Measurements from ENCODE around the gene AGAP3. TPM values are rescaled to one million over a fixed set of nuclear protein-coding genes. Genes with fewer than 3 reads are reported as not detected.

Gene AGAP3
- polyA plus RNA-seq, 1 of the 3 experiments (the other 2 are of a cell fraction): 126 TPM

DNA sequence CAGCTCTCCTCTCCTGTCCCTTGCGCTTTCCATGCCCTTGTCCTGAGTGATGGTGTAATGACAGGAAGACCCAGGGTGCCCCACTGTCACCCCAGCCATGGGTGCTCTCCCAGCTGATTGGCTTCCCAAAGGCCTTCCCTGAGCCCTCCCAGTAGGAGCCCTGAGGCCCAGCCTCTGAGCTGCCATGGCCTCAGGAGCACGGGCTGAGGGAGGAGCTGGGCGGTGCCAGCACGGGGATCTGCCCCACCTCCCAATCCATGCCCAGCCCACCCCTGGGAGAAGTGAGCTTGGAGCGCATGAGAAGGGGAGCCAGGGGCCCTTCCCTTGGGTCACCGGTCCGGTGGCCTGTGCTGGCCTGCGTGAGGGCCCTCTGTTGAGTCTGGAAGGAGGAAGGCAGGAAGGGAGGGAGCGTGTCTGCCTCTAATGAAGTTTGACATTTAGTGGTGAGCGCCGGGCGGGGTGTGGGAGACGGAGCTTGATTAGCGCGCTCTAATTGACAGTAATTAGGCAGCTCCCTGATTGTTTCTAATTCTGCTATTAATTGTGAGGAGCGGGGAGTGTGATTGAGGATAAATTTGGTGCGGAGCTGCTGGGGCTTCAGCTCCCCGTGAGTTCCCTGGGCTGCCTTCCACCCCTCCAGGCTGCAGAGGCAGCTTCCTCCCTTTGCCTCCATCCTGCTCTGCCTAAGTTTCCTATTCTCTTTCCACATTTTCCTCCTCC lies 53.0 kb downstream of the AGAP3 start:
- Histone ChIP-seq H3F3A (replicated peaks; ENCODE audit: insufficient read depth) (peaks cover 2% of the 10 kb centered on the region), H4K20me1 (ENCODE audit: insufficient read depth) (no peaks in the 10 kb centered on the region), H3K27ac (ENCODE audit: low read depth in 2 of 2, low read length in 1 of 2) (no peak overlapping the region), H3K9me2 (no peaks in the 10 kb centered on the region), H3K9ac (no peak overlapping the region), H3K79me2 (ENCODE audit: insufficient read depth) (no peaks in the 10 kb centered on the region), H3K4me3 (ENCODE audit: low read depth in 2 of 2, low read length in 1 of 2) (no peak overlapping the region), H3K4me2 (no peak overlapping the region), H3K27me3 (ENCODE audit: insufficient read depth) (no peaks in the 10 kb centered on the region), H2AFZ (ENCODE audit: low read depth) (no peak overlapping the region), H3K36me3 (replicated peaks in 1 of 2; ENCODE audit: control insufficient read depth in 1 of 2, insufficient read depth in 2 of 2, low read length in 1 of 2) (peaks cover 18 to 93% of the 10 kb centered on the region in 2 experiments), H3K9me3 (no peaks in the 10 kb centered on the region), H3K4me1 (ENCODE audit: control insufficient read depth in 1 of 2, insufficient read depth in 2 of 2, low read depth in 1 of 2, low read length in 1 of 2) (peaks cover 0 to 14% of the 10 kb centered on the region in 2 experiments; a peak in 1 of 4 replicates)
- TF ChIP-seq RCOR1 (IDR thresholded peaks at IDR 0.05; ENCODE audit: low read length) (no peak), POLR2AphosphoS5 (IDR thresholded peaks at IDR 0.05; ENCODE audit: low read depth, low read length) (no peak), REST (IDR thresholded peaks at IDR 0.05; ENCODE audit: low read depth, low read length) (no peak), TCF12 (IDR thresholded peaks at IDR 0.05) (no peak), GATA2 (CRISPR knock-in tag; IDR thresholded peaks at IDR 0.05) (no peak), CHD2 (IDR thresholded peaks at IDR 0.05; ENCODE audit: low read length, partially characterized antibody) (no peak)
- WGBS (ENCODE audit: low lambda C conversion rate): 94% methylated on average over 17 of the region's 18 CpGs
- peak; percentile 53 for DNase-seq
- POLR2A ChIA-PET: no interaction called here
- CTCF ChIA-PET: interaction anchor here (0.7 to 10.0 kb wide), 11 partner anchors 9 to 165 kb away, joined by 3 to 73 read pairs (median 8); partner anchors contain the start of gene GBX1

DNA sequence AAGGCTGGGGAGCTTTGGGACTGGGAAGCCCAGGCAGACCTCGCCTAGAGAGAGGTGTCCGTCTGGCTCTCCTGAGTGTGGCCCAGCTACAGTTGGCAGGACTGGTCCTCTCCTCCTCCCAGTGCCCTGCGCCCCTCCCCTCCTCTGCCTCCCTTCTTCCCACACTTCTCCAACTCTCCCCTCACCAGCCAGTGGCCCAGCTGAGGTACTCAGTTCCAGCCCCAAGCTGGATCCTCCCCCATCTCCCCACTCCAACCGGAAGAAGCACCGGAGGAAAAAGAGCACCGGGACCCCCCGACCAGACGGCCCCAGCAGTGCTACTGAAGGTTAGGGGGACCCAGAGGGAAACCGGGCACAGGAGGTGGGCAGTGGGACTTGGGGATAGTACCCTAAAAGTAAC lies 53.5 kb downstream of the AGAP3 start:
- Histone ChIP-seq H3K79me2 (ENCODE audit: insufficient read depth) (no peaks in the 10 kb centered on the region), H3K9me3 (no peaks in the 10 kb centered on the region), H4K20me1 (ENCODE audit: insufficient read depth) (no peaks in the 10 kb centered on the region), H3K4me3 (ENCODE audit: low read depth in 2 of 2, low read length in 1 of 2) (no peak overlapping the region), H3K9me2 (no peaks in the 10 kb centered on the region), H3K27ac (ENCODE audit: low read depth in 2 of 2, low read length in 1 of 2) (no peak overlapping the region), H3K4me1 (ENCODE audit: control insufficient read depth in 1 of 2, insufficient read depth in 2 of 2, low read depth in 1 of 2, low read length in 1 of 2) (peaks cover 0 to 14% of the 10 kb centered on the region in 2 experiments; a peak in 1 of 4 replicates), H3K36me3 (replicated peaks in 1 of 2; ENCODE audit: control insufficient read depth in 1 of 2, insufficient read depth in 2 of 2, low read length in 1 of 2) (peaks cover 21 to 89% of the 10 kb centered on the region in 2 experiments), H3F3A (replicated peaks; ENCODE audit: insufficient read depth) (peaks cover 6% of the 10 kb centered on the region), H3K9ac (no peak overlapping the region), H3K4me2 (no peak overlapping the region), H3K27me3 (ENCODE audit: insufficient read depth) (no peaks in the 10 kb centered on the region), H2AFZ (ENCODE audit: low read depth) (no peak overlapping the region)
- DNase-seq: no peak
- 95% methylated on average over 9 of the region's 9 CpGs for WGBS (ENCODE audit: low lambda C conversion rate)
- TF ChIP-seq EZH2phosphoT487 (IDR thresholded peaks at IDR 0.05; ENCODE audit: borderline replicate concordance, low read depth) (no peak), RFX5 (IDR thresholded peaks at IDR 0.05; ENCODE audit: low read length) (no peak), RAD21 (IDR thresholded peaks at IDR 0.05; ENCODE audit: low read length) (no peak), POLR2AphosphoS5 (IDR thresholded peaks at IDR 0.05; ENCODE audit: low read depth, low read length) (no peak), JUND (IDR thresholded peaks at IDR 0.05) (no peak), ELF1 (IDR thresholded peaks at IDR 0.05) (no peak), RCOR1 (IDR thresholded peaks at IDR 0.05; ENCODE audit: low read length) (no peak), FOXM1 (IDR thresholded peaks at IDR 0.05; ENCODE audit: low read depth) (no peak)
- CTCF ChIA-PET: interaction anchor here (0.7 to 10.0 kb wide), 11 partner anchors 8 to 164 kb away, joined by 3 to 73 read pairs (median 8); partner anchors contain the start of gene GBX1
- POLR2A ChIA-PET: no interaction called here

Data from SK-N-SH (cell line).